ENCODE results near the gene FOXL3.

The FOXL3 gene

GRCh38 chr7:323410-323809 is 33.4 kb downstream of the FOXL3 start:
- TF ChIP-seq POLR2AphosphoS5 (IDR thresholded peaks at IDR 0.05; ENCODE audit: low read depth, low read length) (no peak), FOXP2 (optimal IDR thresholded peaks at IDR 0.05; ENCODE audit: borderline replicate concordance, extremely low read depth, extremely low read length, insufficient read depth) (no peak), TAF1 (IDR thresholded peaks at IDR 0.05; ENCODE audit: borderline replicate concordance, insufficient read depth, low read length) (no peak), REST (IDR thresholded peaks at IDR 0.05; ENCODE audit: insufficient read depth in 1 of 2, low read depth in 2 of 2, low read length in 2 of 2) (no peak), SIN3A (IDR thresholded peaks at IDR 0.05; ENCODE audit: borderline replicate concordance, insufficient read depth, low read length) (no peak)

GRCh38 chr7:324011-324410 is 34.0 kb downstream of the FOXL3 start:
- TF ChIP-seq REST (IDR thresholded peaks at IDR 0.05; ENCODE audit: insufficient read depth in 1 of 2, low read depth in 2 of 2, low read length in 2 of 2) (no peak), TAF1 (IDR thresholded peaks at IDR 0.05; ENCODE audit: borderline replicate concordance, insufficient read depth, low read length) (no peak), SIN3A (IDR thresholded peaks at IDR 0.05; ENCODE audit: borderline replicate concordance, insufficient read depth, low read length) (no peak), POLR2AphosphoS5 (IDR thresholded peaks at IDR 0.05; ENCODE audit: low read depth, low read length) (no peak), FOXP2 (optimal IDR thresholded peaks at IDR 0.05; ENCODE audit: borderline replicate concordance, extremely low read depth, extremely low read length, insufficient read depth) (no peak)

- TF ChIP-seq REST (IDR thresholded peaks at IDR 0.05; ENCODE audit: insufficient read depth in 1 of 2, low read depth in 2 of 2, low read length in 2 of 2) (no peak), TAF1 (IDR thresholded peaks at IDR 0.05; ENCODE audit: borderline replicate concordance, insufficient read depth, low read length) (no peak), FOXP2 (optimal IDR thresholded peaks at IDR 0.05; ENCODE audit: borderline replicate concordance, extremely low read depth, extremely low read length, insufficient read depth) (no peak), POLR2AphosphoS5 (IDR thresholded peaks at IDR 0.05; ENCODE audit: low read depth, low read length) (no peak), SIN3A (IDR thresholded peaks at IDR 0.05; ENCODE audit: borderline replicate concordance, insufficient read depth, low read length) (no peak)
Measured at GRCh38 chr7:325051-325798, 35.3 kb downstream of the FOXL3 start.

DNA sequence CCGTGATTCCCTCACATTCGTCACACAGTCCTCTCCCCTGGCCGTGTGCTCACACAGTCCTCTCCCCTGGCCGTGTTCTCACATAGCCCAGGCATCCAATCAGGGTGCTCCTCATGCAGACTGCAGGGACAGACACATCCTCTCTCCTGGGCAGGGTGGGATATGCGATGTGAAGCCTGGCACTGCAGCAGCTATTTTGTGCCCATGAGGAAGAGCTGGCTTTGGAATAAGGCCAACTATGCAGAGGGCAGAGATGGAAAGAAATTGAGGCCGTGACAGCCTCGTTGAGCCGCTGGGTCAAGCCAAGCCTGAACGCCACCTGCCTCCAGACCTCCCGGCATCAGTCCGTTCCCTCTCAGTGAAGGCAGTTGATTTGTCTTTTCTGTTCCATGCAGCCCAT is 35.8 kb downstream of the FOXL3 start:
- no peak for TF ChIP-seq POLR2AphosphoS5 (IDR thresholded peaks at IDR 0.05; ENCODE audit: low read depth, low read length)

- no peak for TF ChIP-seq TAF1 (IDR thresholded peaks at IDR 0.05; ENCODE audit: borderline replicate concordance, insufficient read depth, low read length)
- TF ChIP-seq POLR2AphosphoS5 (IDR thresholded peaks at IDR 0.05; ENCODE audit: low read depth, low read length): no peak
- TF ChIP-seq FOXP2 (optimal IDR thresholded peaks at IDR 0.05; ENCODE audit: borderline replicate concordance, extremely low read depth, extremely low read length, insufficient read depth): no peak
- no peak for TF ChIP-seq REST (IDR thresholded peaks at IDR 0.05; ENCODE audit: insufficient read depth in 1 of 2, low read depth in 2 of 2, low read length in 2 of 2)
- TF ChIP-seq SIN3A (IDR thresholded peaks at IDR 0.05; ENCODE audit: borderline replicate concordance, insufficient read depth, low read length): no peak
Measured at GRCh38 chr7:326273-326672, 36.3 kb downstream of the FOXL3 start.
